GM18867 (cell line): ENCODE data around the gene GPATCH8.

Experiments
- ATAC-seq: cut with Tn5 transposase; IDR thresholded peaks from one replicate; pipeline ENCODE4 v1.9.1; 2021; ENCODE audit warnings: mild to moderate bottlenecking, moderate library complexity; ENCODE audit not compliant: unreplicated experiment

Gene GPATCH8

DNA sequence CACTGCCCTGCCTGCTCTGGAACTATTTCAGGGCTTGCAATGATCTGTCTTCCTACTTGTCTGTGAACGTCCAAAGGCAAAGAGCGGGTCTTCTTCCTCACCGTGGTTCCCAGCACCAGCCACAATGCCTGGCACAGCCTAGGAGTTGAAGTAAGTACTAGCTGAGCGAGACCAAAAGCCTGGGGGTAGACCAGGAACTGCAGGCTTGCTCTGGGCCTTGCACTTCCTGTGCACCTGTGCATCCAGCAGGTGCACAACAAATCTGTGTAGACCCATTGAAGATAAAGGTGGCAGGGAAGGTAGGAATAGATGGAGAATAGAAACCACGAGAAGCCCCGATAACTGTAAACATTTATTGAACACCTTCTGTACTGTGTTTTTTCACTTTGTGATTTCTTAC is 144.2 kb downstream of the GPATCH8 start:
- ATAC-seq: no peak

DNA sequence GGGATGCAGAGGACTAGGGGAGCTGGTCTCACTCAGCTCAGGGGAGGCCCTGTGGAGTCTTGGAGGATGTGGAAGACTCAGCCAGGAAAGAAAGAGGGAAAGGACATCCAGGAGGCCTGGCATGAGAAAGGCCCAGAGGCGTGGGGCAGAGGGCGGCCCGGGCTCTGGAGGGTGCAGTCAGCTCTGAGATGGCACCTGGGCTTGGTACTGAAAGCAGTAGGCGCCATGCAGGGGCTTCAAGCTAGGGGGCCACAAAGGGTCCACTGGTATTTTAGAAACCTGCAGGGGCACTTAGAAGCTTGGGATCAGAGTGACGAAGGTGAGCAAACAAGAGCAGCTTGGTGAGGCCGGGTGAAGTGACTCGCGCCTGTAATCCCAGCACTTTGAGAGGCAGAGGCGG is 145.1 kb downstream of the GPATCH8 start:
- no peak for ATAC-seq

DNA sequence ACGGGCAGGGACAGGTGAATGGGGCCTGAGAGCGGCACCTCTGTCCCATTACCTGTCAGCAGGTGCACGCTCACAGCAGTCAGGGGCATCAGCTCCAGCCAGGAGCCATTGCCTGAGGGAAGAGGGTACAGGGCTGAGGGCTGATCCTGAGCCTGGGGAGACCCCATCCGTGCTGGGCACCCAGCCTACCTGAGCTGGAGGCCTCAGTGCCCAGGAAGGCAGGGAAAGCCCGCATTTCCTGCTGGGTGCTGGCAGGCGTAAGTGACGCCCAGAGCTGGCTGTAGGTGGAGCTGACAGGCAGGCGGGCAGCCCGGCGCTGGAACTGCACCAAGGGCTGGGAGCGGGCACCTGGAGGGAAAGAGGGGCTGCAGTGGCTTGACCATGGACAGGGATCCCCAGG is 147.0 kb downstream of the GPATCH8 start:
- no peak for ATAC-seq

DNA sequence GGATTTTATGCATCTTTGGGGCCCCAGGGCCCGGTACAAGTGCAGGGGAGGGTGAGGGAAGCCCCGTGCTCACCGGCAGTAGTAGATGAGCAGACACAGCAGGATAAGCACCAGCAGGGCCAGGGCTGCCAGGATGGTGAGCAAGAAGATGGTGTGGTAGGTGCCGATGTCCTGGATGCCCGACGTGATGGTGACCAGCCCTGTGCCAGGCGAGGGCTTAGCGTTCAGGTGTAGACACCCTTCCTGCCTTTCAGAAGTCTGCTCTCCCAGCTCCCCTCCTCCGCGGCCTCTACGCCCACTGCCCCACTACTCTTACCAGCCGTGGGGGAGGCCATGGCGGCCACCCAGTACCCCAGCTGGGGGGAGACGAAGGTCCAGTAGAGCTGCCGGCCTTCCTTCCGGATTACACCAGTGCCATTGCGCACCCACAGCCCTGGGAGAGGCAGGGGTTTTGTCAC is 147.5 kb downstream of the GPATCH8 start:
- no peak for ATAC-seq

DNA sequence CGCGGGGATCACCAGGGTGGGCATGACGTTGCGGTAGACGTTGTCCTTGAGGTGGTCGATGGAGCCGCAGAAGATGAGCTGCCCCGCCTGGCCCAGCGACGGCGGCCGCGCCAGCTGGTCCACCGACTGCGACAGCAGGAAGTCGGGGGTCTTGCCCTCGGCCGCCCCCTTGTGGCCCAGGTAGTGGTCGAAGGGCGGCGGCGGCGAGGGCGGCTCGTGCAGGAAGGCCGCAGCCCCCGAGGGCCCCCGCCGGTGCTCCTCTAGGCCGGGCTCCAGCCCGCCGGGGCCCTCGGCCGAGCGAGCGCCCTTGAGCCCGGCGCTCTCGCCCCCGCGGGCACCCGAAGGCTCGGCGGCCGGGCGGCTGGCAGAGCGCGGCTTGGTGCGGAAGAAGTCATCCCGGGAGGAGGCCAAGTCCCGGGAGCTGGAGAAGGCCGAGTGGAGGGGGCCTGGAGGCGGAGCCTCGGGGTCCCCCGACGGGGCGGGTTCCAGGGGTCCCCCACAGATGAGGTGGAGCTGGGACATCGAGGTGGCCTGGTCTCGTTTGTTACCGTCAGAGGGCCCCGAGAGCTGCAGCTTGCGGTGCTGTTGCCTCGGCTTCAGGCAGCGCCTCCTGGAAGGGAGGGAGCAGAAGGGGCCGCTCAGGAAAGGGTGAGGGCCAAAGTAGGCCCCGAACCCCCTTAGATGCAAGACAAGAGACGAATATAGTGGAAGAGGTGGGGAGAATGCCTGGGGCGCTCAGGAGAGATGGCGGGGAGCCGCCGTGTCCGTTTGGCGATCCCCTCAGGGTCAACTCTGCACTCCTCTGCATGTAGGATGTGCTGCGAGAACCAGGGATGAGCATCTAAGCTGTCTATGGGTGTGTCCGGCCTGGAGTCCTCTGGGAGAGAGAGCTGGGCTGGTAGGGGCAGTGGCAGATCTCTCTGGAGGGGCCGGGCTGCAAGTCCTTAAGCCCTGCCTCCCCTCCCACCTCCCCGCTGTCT is 148.3 kb downstream of the GPATCH8 start:
- no peak for ATAC-seq

DNA sequence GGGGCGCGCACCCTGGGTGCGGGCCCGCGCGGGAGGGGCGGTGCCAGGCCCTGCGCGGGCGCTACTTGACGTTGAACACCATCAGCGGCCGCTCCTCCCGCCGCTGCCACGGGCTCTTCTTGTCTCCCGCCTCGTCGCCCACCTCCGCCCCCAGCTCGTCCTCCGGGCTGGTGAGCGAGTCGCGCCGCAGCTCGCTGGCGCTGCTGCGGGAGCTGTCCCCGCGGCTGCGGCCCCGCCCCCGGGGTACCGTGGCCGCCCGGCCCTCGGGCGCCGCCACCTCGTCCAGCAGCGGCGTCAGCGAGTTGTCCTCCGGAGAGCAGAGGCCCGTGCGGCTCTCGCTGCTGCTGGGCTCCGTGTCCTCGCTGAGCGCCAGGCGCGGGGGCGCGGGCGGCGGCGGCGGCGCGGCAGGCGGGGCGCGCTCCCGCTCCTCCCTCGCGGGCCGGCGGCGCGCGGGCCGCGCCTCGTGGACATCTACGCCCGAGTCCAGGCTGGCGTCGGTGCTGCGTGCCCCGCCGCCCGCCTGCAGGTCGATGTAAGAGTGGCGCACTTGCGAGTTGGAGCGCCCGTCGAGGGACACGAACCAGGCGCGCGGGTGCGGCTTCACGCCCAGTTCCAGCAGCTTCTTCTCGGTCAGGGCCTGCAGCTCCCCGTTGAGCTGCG is 149.4 kb downstream of the GPATCH8 start:
- no peak for ATAC-seq

DNA sequence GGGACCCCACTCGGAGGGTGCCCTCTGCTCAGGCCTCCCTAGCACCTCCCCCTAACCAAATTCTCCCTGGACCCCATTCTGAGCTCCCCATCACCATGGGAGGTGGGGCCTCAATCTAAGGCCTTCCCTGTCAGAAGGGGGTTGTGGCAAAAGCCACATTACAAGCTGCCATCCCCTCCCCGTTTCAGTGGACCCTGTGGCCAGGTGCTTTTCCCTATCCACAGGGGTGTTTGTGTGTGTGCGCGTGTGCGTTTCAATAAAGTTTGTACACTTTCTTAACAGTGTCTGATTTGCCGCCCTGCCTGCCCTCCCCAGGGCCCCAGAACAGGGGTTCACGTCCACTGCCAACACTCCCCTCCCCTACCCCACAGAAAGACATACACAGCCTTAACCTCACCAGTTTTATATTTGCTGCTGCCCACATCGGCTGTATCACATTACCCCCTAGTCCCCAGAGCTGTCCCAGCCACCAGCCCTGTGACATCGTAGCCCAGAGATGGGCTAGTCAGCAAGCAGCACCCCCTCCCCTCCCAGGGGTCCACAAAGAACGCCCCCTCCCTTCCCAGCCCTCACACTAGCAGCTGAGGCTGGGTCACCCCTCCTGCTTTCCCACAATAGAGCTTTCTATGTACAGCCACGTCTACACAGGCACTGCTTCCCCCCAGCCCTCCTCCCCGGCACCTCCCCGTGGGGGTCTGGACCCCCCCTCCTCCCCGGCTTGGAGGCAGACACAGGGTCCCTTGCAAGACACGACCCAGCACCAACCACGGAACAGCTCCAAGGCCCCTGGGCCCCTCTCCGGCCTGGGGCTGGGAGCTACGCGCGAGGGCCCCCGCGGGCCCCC is 150.2 kb downstream of the GPATCH8 start:
- ATAC-seq: no peak

DNA sequence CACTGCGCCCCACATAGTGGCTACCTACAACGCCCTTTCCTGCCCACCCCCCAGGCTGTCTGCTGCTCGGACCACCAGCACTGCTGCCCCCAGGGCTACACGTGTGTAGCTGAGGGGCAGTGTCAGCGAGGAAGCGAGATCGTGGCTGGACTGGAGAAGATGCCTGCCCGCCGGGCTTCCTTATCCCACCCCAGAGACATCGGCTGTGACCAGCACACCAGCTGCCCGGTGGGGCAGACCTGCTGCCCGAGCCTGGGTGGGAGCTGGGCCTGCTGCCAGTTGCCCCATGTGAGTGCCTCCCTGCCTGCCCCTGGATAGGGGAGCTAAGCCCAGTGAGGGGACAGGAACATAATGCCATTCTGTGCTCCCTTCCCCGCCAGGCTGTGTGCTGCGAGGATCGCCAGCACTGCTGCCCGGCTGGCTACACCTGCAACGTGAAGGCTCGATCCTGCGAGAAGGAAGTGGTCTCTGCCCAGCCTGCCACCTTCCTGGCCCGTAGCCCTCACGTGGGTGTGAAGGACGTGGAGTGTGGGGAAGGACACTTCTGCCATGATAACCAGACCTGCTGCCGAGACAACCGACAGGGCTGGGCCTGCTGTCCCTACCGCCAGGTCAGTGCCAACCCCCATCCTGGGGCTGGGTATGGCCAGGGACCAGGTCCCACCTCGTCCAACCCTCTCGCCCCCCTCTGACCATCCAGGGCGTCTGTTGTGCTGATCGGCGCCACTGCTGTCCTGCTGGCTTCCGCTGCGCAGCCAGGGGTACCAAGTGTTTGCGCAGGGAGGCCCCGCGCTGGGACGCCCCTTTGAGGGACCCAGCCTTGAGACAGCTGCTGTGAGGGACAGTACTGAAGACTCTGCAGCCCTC is 151.0 kb downstream of the GPATCH8 start:
- no peak for ATAC-seq

DNA sequence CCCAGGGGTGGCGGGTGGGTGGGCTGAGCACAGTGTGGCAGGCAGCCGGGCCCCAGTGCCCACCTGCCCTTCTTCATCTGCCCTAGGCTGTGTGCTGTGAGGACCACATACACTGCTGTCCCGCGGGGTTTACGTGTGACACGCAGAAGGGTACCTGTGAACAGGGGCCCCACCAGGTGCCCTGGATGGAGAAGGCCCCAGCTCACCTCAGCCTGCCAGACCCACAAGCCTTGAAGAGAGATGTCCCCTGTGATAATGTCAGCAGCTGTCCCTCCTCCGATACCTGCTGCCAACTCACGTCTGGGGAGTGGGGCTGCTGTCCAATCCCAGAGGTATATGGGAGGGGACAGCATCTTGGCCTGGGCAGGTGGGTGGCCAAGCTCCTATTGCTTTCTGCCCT is 151.7 kb downstream of the GPATCH8 start:
- no peak for ATAC-seq

DNA sequence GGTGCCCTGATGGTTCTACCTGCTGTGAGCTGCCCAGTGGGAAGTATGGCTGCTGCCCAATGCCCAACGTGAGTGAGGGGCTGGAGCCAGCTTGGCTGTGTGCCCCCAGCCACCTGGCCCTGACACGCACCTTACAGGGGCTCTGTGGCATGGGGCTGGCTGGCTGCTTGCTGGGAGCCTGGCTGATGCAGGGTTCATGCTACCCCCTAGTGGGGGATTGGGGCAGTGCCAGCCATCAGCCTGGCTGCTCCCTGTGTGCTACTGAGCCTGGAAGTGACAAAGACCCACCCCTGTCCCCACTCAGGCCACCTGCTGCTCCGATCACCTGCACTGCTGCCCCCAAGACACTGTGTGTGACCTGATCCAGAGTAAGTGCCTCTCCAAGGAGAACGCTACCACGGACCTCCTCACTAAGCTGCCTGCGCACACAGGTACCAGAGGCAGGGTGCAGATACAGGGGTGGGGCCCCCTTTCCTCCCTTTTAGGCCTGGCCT is 152.4 kb downstream of the GPATCH8 start:
- ATAC-seq: no peak

DNA sequence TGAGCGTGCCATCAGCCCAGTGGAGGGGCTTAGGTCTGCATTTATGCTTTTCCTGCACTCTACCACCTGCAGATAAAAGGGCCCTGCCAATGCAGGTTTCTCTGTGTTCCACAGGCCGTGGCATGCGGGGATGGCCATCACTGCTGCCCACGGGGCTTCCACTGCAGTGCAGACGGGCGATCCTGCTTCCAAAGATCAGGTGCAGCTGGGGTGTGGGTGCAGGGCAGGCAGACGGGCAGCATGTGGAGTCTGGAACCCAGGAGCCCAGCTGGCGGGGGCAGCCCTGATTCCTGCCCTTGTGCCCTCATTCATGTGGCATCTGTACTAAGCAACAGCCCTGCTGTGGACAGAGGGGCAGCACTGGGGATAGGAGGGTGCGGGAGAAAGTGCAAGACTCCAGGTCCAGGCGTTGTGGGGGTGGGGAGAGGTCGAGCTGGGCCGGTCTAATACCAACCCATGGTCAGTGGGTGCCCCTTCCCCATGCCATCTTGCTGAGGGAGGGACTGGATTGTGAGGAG is 153.6 kb downstream of the GPATCH8 start:
- no peak for ATAC-seq

DNA sequence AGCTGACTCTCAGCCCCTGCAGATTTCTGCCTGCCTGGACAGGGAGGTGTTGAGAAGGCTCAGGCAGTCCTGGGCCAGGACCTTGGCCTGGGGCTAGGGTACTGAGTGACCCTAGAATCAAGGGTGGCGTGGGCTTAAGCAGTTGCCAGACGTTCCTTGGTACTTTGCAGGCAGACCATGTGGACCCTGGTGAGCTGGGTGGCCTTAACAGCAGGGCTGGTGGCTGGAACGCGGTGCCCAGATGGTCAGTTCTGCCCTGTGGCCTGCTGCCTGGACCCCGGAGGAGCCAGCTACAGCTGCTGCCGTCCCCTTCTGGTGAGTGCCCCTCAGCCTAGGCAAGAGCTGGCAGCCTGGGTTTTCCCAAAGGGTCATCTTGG is 154.2 kb downstream of the GPATCH8 start:
- ATAC-seq: no peak

DNA sequence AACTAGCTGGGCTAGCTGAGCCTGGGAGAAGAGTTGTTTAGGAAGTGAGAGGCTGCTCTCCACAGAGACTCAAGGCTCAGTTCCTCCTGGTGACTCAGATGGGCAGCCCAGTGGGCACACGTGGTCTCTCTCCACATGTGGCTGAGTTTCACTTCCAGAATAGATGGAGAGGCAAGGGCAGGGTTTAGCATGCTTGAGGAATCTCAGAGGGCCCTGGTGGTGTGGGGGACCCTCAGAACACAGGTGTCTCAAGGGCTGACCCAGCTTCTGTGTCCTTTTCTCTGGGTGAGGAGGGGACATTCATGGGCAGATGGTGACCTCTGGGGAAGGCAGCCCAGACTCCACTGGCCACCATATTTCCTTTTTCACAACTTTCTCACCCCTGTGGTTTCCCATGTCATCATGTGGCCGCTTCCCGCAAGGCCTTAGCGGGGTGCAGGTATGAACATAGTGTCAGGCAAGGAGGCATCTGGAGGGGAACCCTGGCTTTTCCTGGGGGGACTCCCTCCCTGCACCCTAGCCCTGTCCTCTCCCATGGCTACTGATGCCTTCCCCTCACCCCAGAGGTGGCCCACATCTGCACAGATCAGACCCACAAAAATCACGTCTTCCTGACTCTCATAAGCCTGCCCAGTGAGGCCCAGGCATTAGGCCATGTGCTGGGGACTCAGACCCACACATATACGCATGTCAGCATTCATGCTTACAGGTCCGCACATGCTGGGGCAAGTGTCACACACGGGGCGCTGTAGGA is 154.8 kb downstream of the GPATCH8 start:
- peak; percentile 33 for ATAC-seq
